Measurements from ENCODE around the gene KLF13.
A peak's percentile ranks its signal among the peaks of the same experiment; 100 is the strongest.

KLF13 gene

GRCh38 chr15:31316135-31316795 lies 10.4 kb upstream of the KLF13 start:
- DNase-seq (ENCODE audit: low spot score): no peak

- DNase-seq (ENCODE audit: low spot score): no peak
Observed at GRCh38 chr15:31317017-31317416, 9.6 kb upstream of the KLF13 start.

GRCh38 chr15:31317421-31318327 lies 9.0 kb upstream of the KLF13 start:
- DNase-seq (ENCODE audit: low spot score): no peak

- no peak for DNase-seq (ENCODE audit: low spot score)
Observed at GRCh38 chr15:31318429-31318828, 8.2 kb upstream of the KLF13 start.

GRCh38 chr15:31320022-31320421 lies 6.6 kb upstream of the KLF13 start:
- DNase-seq (ENCODE audit: low spot score): no peak

- DNase-seq (ENCODE audit: low spot score): no peak
Observed at GRCh38 chr15:31321418-31321817, 5.2 kb upstream of the KLF13 start.

- no peak for DNase-seq (ENCODE audit: low spot score)
Observed at GRCh38 chr15:31322504-31322903, 4.1 kb upstream of the KLF13 start.

GRCh38 chr15:31323627-31324026 lies 3.0 kb upstream of the KLF13 start:
- no peak for DNase-seq (ENCODE audit: low spot score)

GRCh38 chr15:31324186-31324585 lies 2.4 kb upstream of the KLF13 start:
- no peak for DNase-seq (ENCODE audit: low spot score)

GRCh38 chr15:31324806-31325594 lies 1.6 kb upstream of the KLF13 start:
- no peak for DNase-seq (ENCODE audit: low spot score)

- peak; percentile 28 for DNase-seq (ENCODE audit: low spot score)
Observed at GRCh38 chr15:31325595-31326155, 960 bp upstream of the KLF13 start.

- DNase-seq (ENCODE audit: low spot score): no peak
Observed at GRCh38 chr15:31326875-31327668, 437 bp downstream of the KLF13 start.

GRCh38 chr15:31327669-31328427 lies 1.2 kb downstream of the KLF13 start:
- peak; percentile 74 for DNase-seq (ENCODE audit: low spot score)

- DNase-seq (ENCODE audit: low spot score): peak; percentile 15
Observed at GRCh38 chr15:31328428-31328968, 1.9 kb downstream of the KLF13 start.

GRCh38 chr15:31328969-31329639 lies 2.5 kb downstream of the KLF13 start:
- peak; percentile 12 for DNase-seq (ENCODE audit: low spot score)

GRCh38 chr15:31329640-31330010 lies 3.0 kb downstream of the KLF13 start:
- DNase-seq (ENCODE audit: low spot score): no peak

- DNase-seq (ENCODE audit: low spot score): no peak
Observed at GRCh38 chr15:31330111-31330785, 3.6 kb downstream of the KLF13 start.

- no peak for DNase-seq (ENCODE audit: low spot score)
Observed at GRCh38 chr15:31330836-31331235, 4.2 kb downstream of the KLF13 start.

GRCh38 chr15:31331389-31331788 lies 4.8 kb downstream of the KLF13 start:
- no peak for DNase-seq (ENCODE audit: low spot score)
